A549 (cell line): Measurements from ENCODE around the gene DMC1.

ENCODE experiments used
- BHLHE40 ChIP-seq: IDR thresholded peaks from 2 replicates; pipeline ENCODE4 v1.6.1; 2012; ENCODE audit warnings: low read depth, low read length, inconsistent platforms
- CEBPB ChIP-seq, 2 experiments: fragments of >200 bp in 1 of 2; sonication (Bioruptor Twin) in 1 of 2; formaldehyde crosslinking in 1 of 2; IDR thresholded peaks; 2 replicates each; pipeline ENCODE4 v1.6.1; 2012 to 2016
- CHD2 ChIP-seq: fragments of 150-350 bp; IDR thresholded peaks from 2 replicates; pipeline ENCODE4 v1.6.1; 2014; ENCODE audit warnings: low read length; ENCODE audit not compliant: partially characterized antibody
- CTCF ChIP-seq: fragments of >200 bp; sonication (Bioruptor Twin); formaldehyde crosslinking; IDR thresholded peaks from 3 replicates; pipeline ENCODE4 v1.5.1; 2016
- ELK1 ChIP-seq: fragments of 150-350 bp; IDR thresholded peaks from 2 replicates; pipeline ENCODE4 v1.6.1; 2014; ENCODE audit warnings: low read depth, mild to moderate bottlenecking, low read length
- HMGXB4 ChIP-seq: fragments of 250-450 bp; sonication (Bioruptor Pico); IDR thresholded peaks from 2 replicates; pipeline ENCODE4 v1.5.0; 2021; ENCODE audit warnings: mild to moderate bottlenecking, moderate library complexity, borderline replicate concordance
- KDM1A ChIP-seq: fragments of 200-600 bp; sonication (generic); IDR thresholded peaks from 2 replicates; pipeline ENCODE4 v1.6.1; 2016; ENCODE audit warnings: low read depth, mild to moderate bottlenecking
- MAX ChIP-seq: IDR thresholded peaks from 2 replicates; pipeline ENCODE4 v1.6.1; 2012
- MYC ChIP-seq: IDR thresholded peaks from 2 replicates; pipeline ENCODE4 v1.6.1; 2012; ENCODE audit warnings: mild to moderate bottlenecking, inconsistent platforms, low read length, improper control_type of control experiment, borderline replicate concordance
- POLR2A ChIP-seq: IDR thresholded peaks from 2 replicates; pipeline ENCODE4 v1.6.1; 2012; ENCODE audit warnings: mild to moderate bottlenecking, low read length
- ZFP36 ChIP-seq: fragments of 450-650 bp; IDR thresholded peaks from 2 replicates; pipeline ENCODE4 v1.6.1; 2014; ENCODE audit warnings: borderline replicate concordance; ENCODE audit not compliant: partially characterized antibody

GRCh38 chr22:38607680-38608079, 37.7 kb upstream of the DMC1 start:
- no peak for TF ChIP-seq CEBPB (IDR thresholded peaks at IDR 0.05)
- TF ChIP-seq ZFP36 = no peak
- no peak for TF ChIP-seq MAX
- no peak for TF ChIP-seq CTCF
- no peak for TF ChIP-seq POLR2A
- TF ChIP-seq BHLHE40 = no peak
- TF ChIP-seq HMGXB4 (CRISPR knock-in tag) = no peak
- TF ChIP-seq KDM1A = no peak
- TF ChIP-seq ELK1 = no peak
- TF ChIP-seq CHD2 = no peak
- no peak for TF ChIP-seq MYC
